OCI-LY3 (cell line): Measurements from ENCODE around the gene PDCD4.

ENCODE experiments used
- H2AFZ ChIP-seq: fragments of 200-600, 300-600 bp; shearing (Covaris generic); 2 replicates; pipeline ENCODE4 v1.6.0; 2014; ENCODE audit warnings: antibody characterized with exemption, low read depth, low read length
- H3K27ac ChIP-seq: fragments of 200-600, 300-600 bp; sonication (generic); 2 replicates; pipeline ENCODE4 v1.5.1; 2014; ENCODE audit warnings: mild to moderate bottlenecking, low read length, moderate library complexity, mixed read lengths
- H3K27me3 ChIP-seq: fragments of 200-600, 300-600 bp; sonication (generic); 2 replicates; pipeline ENCODE4 v1.6.1; 2014; ENCODE audit warnings: low read depth, low read length, mixed read lengths
- H3K36me3 ChIP-seq: fragments of 200-600, 300-600 bp; sonication (generic); replicated peaks from 2 replicates; pipeline ENCODE3; 2014; ENCODE audit warnings: low read depth, low read length, mixed read lengths
- H3K4me1 ChIP-seq: fragments of 300-600, 200-600 bp; sonication (generic); 2 replicates; pipeline ENCODE4 v1.6.1; 2014; ENCODE audit warnings: low read length, mixed read lengths
- H3K4me2 ChIP-seq: fragments of 200-600, 300-600 bp; sonication (generic); 2 replicates; pipeline ENCODE4 v1.6.1; 2014; ENCODE audit warnings: low read length, mixed read lengths
- H3K4me3 ChIP-seq: fragments of 300-600, 200-600 bp; sonication (generic); 2 replicates; pipeline ENCODE4 v1.5.1; 2014; ENCODE audit warnings: antibody characterized with exemption, mild to moderate bottlenecking, low read length, moderate library complexity
- H3K79me2 ChIP-seq: fragments of 300-600, 200-600 bp; shearing (Covaris generic); 2 replicates; pipeline ENCODE4 v1.6.1; 2014; ENCODE audit warnings: mild to moderate bottlenecking, low read length, mixed read lengths
- H3K9ac ChIP-seq: fragments of 300-600, 200-600 bp; shearing (Covaris generic); 2 replicates; pipeline ENCODE4 v1.6.0; 2014; ENCODE audit warnings: mild to moderate bottlenecking, low read length, moderate library complexity
- H3K9me3 ChIP-seq: fragments of 200-600, 300-600 bp; shearing (Covaris generic); 2 replicates; pipeline ENCODE4 v1.6.1; 2014; ENCODE audit warnings: low read length, mixed read lengths; ENCODE audit not compliant: insufficient read depth
- H4K20me1 ChIP-seq: fragments of 200-600, 300-600 bp; sonication (generic); 2 replicates; pipeline ENCODE4 v1.6.1; 2016; ENCODE audit warnings: low read length, mixed read lengths; ENCODE audit not compliant: insufficient read depth
- CTCF ChIP-seq: fragments of 200-600, 300-600 bp; sonication (generic); IDR thresholded peaks from 2 replicates; pipeline ENCODE4 v1.5.1; 2014; ENCODE audit warnings: antibody characterized with exemption, low read length, low read depth
- EZH2phosphoT487 ChIP-seq: fragments of 200-600 bp; shearing (Covaris generic); IDR thresholded peaks from 2 replicates; pipeline ENCODE4 v1.6.1; 2018; ENCODE audit warnings: antibody characterized with exemption, mixed run types, low read depth

PDCD4 gene

GRCh38 chr10:110901954-110902819, 30.5 kb downstream of the PDCD4 start:
- no peak overlapping the region for H3K4me2 ChIP-seq
- H3K79me2 ChIP-seq = no peaks in the 10 kb centered on the region
- peaks cover 4% of the 10 kb centered on the region for H3K36me3 ChIP-seq
- H3K4me1 ChIP-seq = no peaks in the 10 kb centered on the region
- no peak overlapping the region for H3K9ac ChIP-seq
- no peaks in the 10 kb centered on the region for H3K9me3 ChIP-seq
- H3K4me3 ChIP-seq = no peak overlapping the region
- no peaks in the 10 kb centered on the region for H4K20me1 ChIP-seq
- no peak overlapping the region for H3K27ac ChIP-seq
- no peaks in the 10 kb centered on the region for H3K27me3 ChIP-seq
- TF ChIP-seq CTCF (no peak), EZH2phosphoT487 (no peak)
- H2AFZ ChIP-seq = no peak overlapping the region

- Histone ChIP-seq H3K79me2 (no peaks in the 10 kb centered on the region), H3K4me1 (no peaks in the 10 kb centered on the region), H4K20me1 (no peaks in the 10 kb centered on the region), H3K27ac (no peak overlapping the region), H3K4me2 (no peak overlapping the region), H3K9me3 (no peaks in the 10 kb centered on the region), H3K9ac (no peak overlapping the region), H3K4me3 (no peak overlapping the region), H3K27me3 (no peaks in the 10 kb centered on the region), H3K36me3 (peaks cover 3% of the 10 kb centered on the region), H2AFZ (no peak overlapping the region)
- TF ChIP-seq EZH2phosphoT487 (no peak), CTCF (no peak)
These were observed 31.9 kb downstream of the PDCD4 start for GRCh38 chr10:110903280-110904278.

- TF ChIP-seq CTCF (no peak), EZH2phosphoT487 (no peak)
- Histone ChIP-seq H3K4me1 (no peaks in the 10 kb centered on the region), H3K4me2 (no peak overlapping the region)
These were observed 38.4 kb downstream of the PDCD4 start for GRCh38 chr10:110910138-110910537.

GRCh38 chr10:110912374-110912773, 40.6 kb downstream of the PDCD4 start:
- H3K4me2 ChIP-seq = no peak overlapping the region

More at GRCh38 chr10:110910138-110910537, 38.4 kb downstream of the PDCD4 start:
- H2AFZ ChIP-seq = no peak overlapping the region
- H3K79me2 ChIP-seq = no peaks in the 10 kb centered on the region
- no peaks in the 10 kb centered on the region for H3K36me3 ChIP-seq
- no peak overlapping the region for H3K9ac ChIP-seq
- no peak overlapping the region for H3K27ac ChIP-seq
- H4K20me1 ChIP-seq = no peaks in the 10 kb centered on the region
- no peaks in the 10 kb centered on the region for H3K9me3 ChIP-seq
- no peak overlapping the region for H3K4me3 ChIP-seq
- no peaks in the 10 kb centered on the region for H3K27me3 ChIP-seq

More at GRCh38 chr10:110912374-110912773, 40.6 kb downstream of the PDCD4 start:
- Histone ChIP-seq H3K9ac (no peak overlapping the region), H3K27ac (no peak overlapping the region), H3K4me3 (no peak overlapping the region), H3K9me3 (no peaks in the 10 kb centered on the region), H3K27me3 (no peaks in the 10 kb centered on the region), H3K4me1 (no peaks in the 10 kb centered on the region; the same call in 1 of the 2 replicates), H3K79me2 (no peaks in the 10 kb centered on the region), H2AFZ (no peak overlapping the region), H4K20me1 (no peaks in the 10 kb centered on the region), H3K36me3 (no peaks in the 10 kb centered on the region)
- no peak for TF ChIP-seq CTCF
- no peak for TF ChIP-seq EZH2phosphoT487
